HG03103 (cell line): ENCODE data around the gene ACOX3.
"Not testable (repeated sequence)": the region's sequence is repeated elsewhere in the genome, so short reads cannot be mapped to it uniquely, and the experiment has no call there.

Experiments
- ATAC-seq: cut with Tn5 transposase; IDR thresholded peaks from one replicate; pipeline ENCODE4 v1.9.1; 2021; ENCODE audit warnings: low read depth; ENCODE audit not compliant: unreplicated experiment

ACOX3 gene

DNA sequence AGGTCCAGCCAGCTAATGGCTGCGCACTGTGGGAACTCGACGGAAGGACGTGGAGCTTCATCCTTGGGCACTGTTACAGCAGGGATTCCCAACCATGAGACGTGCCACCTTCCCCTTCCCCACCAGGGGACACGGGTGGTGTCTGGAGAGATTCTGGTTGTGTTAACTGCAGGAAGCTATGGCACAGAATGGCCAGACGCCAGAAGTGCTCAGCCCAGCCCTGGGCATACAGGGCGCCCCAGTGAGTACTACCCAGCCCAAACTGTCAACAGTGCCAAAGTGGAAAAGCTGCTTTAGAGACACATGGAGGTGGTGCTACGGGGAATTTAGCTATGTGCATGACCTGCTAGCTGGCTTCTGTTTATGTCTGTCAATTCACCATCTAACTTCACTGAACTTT, 32.8 kb downstream of the ACOX3 start:
- ATAC-seq, result no peak

DNA sequence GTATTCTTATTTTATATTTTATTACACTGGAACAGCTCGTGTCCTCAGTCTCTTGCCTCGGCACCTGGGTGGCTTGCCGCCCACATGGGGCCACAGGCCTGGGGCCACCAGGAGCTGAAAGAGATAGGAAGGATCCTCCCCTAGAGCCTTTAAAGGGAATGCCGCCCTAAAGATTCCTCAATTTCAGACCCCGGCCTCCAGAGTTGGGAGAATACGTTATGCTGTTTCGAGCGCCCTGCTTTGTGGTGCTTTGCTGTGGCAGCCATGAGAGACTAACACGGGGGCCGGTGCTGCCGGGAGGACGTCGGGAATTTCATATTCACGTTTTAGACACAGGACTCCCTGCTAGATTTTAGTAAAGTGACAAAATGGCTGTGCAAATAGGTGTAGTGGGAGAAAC, 33.2 kb downstream of the ACOX3 start:
- ATAC-seq, result no peak

DNA sequence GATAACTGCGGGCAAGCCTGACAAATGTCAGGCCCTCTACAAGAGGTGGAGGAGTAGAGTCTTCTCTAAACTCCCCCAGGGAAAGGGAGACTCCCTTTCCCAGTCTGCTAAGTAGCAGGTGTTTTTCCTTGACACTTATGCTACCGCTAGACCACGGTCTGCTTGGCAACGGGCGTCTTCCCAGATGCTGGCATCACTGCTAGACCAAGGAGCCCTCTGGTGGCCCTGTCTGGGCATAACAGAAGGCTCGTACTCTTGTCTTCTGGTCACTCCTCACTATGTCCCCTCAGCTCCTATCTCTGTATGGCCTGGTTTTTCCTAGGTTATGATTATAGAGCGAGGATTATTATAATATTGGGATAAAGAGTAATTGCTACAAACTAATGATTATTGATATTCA, 33.6 kb downstream of the ACOX3 start:
- ATAC-seq, result not testable (repeated sequence)

DNA sequence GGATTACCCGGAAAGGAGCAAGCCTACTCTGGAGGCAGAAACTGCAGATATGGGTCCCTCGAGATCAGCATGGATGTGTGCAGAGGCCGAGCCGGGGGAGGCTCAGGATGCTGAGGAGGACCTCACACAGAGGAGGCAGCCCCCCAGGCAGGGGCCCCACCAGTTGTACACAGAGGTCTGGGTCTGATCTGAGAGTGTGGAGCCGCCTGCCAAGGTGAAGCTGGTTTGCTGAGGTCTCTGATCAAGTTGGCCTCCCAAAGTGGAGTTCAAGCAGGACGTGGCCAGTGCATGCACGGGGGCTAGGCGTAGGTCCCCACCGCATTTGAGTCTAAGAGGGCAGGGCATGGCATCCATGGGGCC, 35.0 kb downstream of the ACOX3 start:
- ATAC-seq, result no peak

DNA sequence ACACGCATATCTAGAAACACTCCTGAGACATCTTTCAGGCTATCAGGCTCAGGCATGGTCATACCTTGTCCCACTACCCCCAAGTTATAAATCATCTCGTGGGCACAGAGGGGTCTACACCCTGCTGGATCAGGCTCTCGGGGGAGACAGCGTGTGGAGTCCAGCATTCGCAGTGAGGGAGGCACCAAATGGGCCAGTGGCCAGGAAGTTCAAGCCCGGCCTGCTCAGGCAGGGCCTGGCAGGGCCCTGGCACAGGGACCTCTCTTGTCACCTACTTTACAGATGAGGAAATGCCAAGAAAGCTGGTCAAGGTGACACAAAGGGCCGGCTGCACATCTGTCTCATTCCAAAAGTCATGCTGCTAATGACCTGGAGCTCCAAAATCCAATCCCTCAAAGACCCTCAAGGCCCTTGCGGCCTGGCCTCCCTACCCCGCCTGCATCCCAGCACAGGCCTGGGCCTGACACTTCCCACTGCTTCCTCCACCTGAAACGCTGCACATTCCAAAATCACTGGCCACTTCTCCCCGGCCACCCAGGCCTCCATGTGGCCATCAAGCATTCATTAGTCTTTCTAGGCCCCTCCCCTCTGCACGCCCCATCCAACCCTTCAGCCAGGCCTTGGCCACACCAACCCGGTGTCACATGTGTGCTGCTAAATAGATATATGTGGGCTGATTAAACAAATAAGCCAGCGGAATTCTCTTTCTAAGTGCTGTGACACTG, 35.6 kb downstream of the ACOX3 start:
- ATAC-seq, result no peak

DNA sequence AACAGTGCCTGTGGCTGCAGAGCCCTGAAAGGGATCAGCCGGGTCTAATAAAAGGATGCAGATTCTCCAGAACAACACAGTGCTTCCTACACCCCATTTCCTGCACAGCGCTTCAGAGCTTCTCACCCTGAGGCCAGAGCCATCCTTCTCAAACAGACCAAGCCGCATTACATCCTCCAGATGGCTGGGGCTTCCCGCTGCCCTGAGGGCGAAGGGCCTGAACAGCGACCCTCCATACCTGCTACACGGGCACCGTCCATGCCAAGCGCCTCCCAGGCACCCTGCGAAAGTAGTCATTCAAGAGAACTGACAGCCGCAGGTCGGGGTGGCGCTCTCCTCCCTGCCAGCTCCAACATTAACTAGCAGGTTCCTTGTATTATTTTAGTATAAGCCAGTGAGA, 36.5 kb downstream of the ACOX3 start:
- ATAC-seq, result no peak

DNA sequence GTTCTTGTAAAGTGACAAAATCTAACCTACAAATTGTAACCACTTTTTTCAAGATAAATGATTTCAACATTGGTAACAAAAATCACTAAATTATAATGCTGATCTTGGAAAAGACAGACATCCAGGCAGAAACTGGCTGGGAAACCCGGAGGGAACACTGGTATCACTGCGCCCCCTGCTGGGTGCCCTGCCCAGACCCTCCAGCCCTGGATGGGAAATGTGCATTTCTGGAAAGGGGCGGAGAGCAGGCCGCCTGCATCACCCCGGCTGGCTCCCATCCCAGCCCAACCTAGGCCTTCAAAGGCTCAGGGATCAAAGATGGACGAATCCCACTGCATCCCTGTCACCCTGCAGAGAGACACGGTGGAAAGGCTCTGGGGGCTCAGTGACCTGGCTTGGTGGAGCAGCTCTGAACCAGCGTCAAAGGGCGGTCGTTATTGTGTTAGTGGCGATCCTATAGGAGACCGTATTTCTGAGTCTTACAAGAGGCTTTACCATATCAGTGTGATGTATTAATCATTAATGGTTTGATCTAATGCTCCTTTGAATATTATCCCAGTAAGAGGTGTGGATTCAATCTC, 37.3 kb downstream of the ACOX3 start:
- ATAC-seq, result no peak

DNA sequence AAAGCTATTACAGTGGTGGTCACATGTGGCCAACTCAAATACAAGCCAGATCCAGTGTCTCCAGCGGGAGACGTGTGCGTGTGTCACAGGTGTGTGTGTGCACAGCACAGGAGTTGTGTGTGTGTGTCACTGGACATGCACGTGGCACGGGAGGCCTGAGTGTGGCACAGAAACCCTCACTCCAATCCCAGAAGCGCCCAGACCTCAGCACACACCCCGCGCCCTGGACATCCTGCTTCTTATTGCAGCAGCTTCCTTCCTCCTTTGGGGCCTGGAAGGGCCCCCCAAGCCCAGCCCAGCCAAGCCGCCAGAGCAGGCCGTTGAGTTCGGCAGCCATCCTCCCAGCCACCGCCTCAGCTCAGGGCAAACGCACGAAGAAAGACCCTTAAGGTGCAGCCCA, 37.9 kb downstream of the ACOX3 start:
- ATAC-seq, result no peak

GRCh38 chr4:8402181-8402597, 38.3 kb downstream of the ACOX3 start:
- ATAC-seq, result no peak

GRCh38 chr4:8401665-8402064, 38.9 kb downstream of the ACOX3 start:
- no peak for ATAC-seq

- ATAC-seq, result no peak
Measured at GRCh38 chr4:8400632-8401325, 39.7 kb downstream of the ACOX3 start.

DNA sequence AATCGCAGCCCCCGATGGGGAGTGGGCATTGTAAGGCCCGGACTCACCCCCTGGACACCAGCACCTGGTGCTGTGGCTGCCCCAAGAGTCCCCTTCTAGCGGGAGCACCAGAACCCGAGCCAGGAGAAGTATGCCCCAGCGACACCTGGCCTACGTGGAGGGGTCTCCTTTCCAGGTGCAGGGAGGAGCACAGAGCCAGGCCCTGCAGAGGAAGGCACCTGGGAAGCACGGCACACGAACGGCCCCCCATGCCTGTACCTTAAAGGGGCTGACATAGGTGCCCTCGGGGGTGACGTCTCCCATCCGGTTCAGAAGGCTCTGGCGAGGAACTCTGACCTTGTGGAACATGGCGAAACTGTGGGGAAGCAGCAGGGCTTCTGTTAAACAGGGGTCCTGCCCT, 41.2 kb downstream of the ACOX3 start:
- ATAC-seq, result no peak

DNA sequence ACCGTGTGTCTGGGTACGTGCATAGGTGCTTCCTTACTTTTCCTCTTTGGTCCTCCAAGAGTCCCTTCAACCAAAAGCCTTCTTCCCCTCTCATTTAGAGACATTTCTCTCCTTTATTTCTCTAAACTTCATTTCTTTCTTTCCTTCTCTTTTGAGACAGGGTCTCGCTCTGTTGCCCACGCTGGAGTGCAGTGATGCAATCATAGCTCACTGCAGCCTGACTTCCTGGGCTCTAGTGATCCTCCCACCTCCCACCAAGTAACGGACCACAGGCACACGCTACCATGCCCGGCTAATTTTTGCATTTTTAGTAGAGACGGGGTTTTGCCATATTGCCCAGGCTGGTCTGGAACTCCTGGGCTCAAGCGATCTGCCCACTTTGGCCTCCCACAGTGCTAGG, 42.2 kb downstream of the ACOX3 start:
- no peak for ATAC-seq

DNA sequence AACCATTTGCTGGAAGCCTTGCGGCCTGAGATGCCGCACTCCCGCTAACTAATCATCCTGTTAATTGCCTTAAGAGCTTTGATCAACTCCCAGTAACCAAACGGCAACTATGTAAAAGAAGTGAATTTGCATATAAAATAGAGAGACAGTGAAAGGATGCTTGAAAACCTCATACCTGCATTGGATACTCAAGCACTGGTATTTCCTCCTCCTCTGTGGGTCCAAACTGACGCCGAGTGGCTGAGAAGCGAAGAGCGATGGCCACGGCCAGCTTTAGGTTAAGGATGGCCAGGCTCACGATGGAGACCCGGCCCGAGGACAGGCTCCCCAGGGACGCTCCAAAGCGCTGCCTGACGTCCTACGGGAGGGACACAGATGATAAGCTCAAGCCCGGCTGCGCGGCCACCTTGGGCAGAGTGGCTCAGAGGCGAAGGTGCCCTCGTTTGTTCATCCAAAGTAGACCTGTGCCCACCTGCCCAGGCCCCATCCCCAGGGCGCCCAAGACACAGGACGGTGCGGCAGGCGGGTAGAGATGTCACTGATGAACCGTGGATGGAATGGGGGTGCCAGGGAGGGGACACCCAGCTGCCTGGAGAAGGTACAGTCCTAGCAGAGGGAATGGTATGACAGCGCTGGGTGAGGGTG, 43.6 kb downstream of the ACOX3 start:
- ATAC-seq, result no peak

- ATAC-seq, result no peak
Measured at GRCh38 chr4:8395504-8396296, 44.8 kb downstream of the ACOX3 start.

DNA sequence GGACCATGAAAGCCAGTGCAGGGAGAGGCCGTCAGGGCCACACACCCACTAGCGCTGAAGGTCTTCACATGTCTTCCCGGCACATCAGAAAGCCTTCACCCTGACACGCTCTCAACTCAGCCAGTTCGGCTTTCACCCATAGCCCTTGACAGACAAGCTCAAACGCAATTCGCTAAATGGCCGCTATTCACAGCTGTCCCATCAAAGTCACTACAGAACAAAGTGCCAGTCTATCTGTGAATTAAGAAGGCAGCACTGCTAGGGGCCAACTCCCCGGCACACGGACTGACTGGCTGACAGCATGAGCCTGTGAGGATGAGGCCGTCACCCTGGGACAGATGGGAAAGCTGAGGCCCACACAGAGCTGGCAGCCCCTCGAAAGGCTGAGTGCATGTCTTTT, 45.7 kb downstream of the ACOX3 start:
- ATAC-seq, result no peak

- no peak for ATAC-seq
Measured at GRCh38 chr4:8394061-8394519, 46.4 kb downstream of the ACOX3 start.

DNA sequence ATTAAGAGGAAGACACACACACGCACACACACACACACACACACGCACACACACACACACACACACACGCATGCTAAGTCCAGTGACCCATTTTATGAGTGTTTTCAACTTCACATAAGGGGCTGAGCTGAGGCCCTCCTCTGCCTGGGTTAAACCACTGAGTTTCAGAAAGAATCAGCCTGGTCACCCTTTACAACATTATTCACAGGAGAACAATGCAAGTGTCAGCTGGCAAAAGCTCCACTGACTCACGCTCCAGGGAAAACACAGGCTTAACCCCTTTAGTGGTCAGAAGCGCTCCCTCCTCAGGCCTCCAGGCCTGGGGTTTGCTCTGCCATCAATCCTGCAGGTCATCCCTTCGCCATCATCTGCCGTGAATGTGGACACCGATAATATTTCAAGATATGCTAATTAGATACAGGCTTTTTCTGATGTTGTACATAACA, 46.9 kb downstream of the ACOX3 start:
- no peak for ATAC-seq

DNA sequence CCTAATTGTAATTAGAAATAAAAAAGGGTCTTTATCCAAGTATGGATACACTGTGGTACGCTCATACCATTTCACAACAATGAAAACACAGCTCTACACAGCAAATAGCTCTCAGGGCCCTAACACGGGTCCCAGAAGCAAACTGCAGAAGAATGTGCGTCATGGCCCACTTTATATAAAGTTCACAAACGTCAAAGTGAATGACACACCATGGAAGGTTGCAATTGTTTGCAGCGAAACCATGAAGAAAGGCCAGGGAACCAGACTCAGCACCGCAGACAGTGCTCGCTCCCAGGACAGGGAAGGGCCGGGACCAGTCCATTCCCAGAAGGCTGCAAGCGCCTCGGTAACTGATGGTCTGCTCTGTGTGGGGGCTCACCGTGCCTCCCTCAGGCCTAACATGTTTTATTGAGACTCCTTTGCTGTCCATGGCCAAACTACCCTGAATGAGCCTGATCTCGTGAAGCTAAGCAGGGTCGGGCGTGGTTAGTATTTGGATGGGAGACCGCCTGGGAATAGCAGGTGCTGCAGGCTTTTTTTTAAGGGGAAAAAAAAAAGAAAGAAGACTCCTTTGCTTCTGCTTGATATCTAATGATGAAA, 47.8 kb downstream of the ACOX3 start:
- no peak for ATAC-seq

GRCh38 chr4:8391972-8392371, 48.6 kb downstream of the ACOX3 start:
- ATAC-seq, result peak; percentile 81
